GM23338 (cell line): ENCODE results near the gene PLPPR3.

ENCODE experiments used
- CREB1 ChIP-seq: fragments of 250-450 bp; sonication (Bioruptor Pico); IDR thresholded peaks from 2 replicates; pipeline ENCODE4 v1.5.0; 2020; ENCODE audit warnings: low read depth, mild to moderate bottlenecking, moderate library complexity
- CTCF ChIP-seq, 2 experiments: fragments of 200-600 bp in 1 of 2; sonication (generic) in 1 of 2; conservative IDR thresholded peaks; 2 replicates each; pipeline versions ENCODE4 v1.5.1 to v1.6.1; 2016 to 2017; ENCODE audit warnings: antibody characterized with exemption in 2 of 2, low read depth in 2 of 2, mild to moderate bottlenecking in 2 of 2, moderate library complexity in 1 of 2
- ETS1 ChIP-seq: IDR thresholded peaks from 2 replicates; pipeline ENCODE4 v1.6.1; 2016; ENCODE audit warnings: antibody characterized with exemption
- EZH2 ChIP-seq: fragments of 200-600 bp; sonication (generic); IDR thresholded peaks from one replicate; pipeline ENCODE4 v1.8.0; 2017; ENCODE audit warnings: antibody characterized with exemption, mild to moderate bottlenecking, low read depth; ENCODE audit not compliant: unreplicated experiment
- POLR2AphosphoS5 ChIP-seq: IDR thresholded peaks from 2 replicates; pipeline ENCODE4 v1.6.1; 2016; ENCODE audit warnings: antibody characterized with exemption, low read depth

DNA sequence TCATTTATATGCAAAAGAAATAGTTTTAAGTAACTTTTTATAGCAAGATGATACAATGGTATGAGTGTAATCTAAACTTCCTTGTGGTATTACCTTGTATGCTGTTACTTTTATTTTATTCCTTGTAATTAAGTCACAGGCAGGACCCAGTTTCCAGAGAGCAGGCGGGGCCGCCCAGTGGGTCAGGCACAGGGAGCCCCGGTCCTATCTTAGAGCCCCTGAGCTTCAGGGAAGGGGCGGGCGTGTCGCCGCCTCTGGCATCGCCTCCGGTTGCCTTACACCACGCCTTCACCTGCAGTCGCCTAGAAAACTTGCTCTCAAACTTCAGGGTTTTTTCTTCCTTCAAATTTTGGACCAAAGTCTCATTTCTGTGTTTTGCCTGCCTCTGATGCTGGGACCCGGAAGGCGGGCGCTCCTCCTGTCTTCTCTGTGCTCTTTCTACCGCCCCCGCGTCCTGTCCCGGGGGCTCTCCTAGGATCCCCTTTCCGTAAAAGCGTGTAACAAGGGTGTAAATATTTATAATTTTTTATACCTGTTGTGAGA, 10.2 kb downstream of the PLPPR3 start:
- TF ChIP-seq CTCF (conservative IDR thresholded peaks at IDR 0.05; ENCODE audit: low read depth in 2 of 2) (no peak), ETS1 (no peak), POLR2AphosphoS5 (0 out of 2 replicates have a peak, but pooled peaks have one; percentile 6), EZH2 (no peak), CREB1 (CRISPR knock-in tag) (no peak)
